GM12891 (cell line): ENCODE measurements around the gene AMER1.

Source experiments
- PAX5 ChIP-seq: IDR thresholded peaks from 2 replicates; pipeline ENCODE4 v1.6.1; 2011; ENCODE audit warnings: low read length, moderate library complexity, mild to moderate bottlenecking; ENCODE audit not compliant: insufficient read depth, severe bottlenecking
- POLR2A ChIP-seq: IDR thresholded peaks from 2 replicates; pipeline ENCODE4 v1.6.1; 2011; ENCODE audit warnings: low read depth, low read length, control low read depth
- POLR2AphosphoS5 ChIP-seq: IDR thresholded peaks from 2 replicates; pipeline ENCODE4 v1.6.1; 2011; ENCODE audit warnings: low read depth, low read length, control low read depth
- POU2F2 ChIP-seq: IDR thresholded peaks from 2 replicates; pipeline ENCODE4 v1.6.1; 2011; ENCODE audit warnings: low read depth, mild to moderate bottlenecking, control low read depth, low read length, moderate library complexity
- SPI1 ChIP-seq: IDR thresholded peaks from 2 replicates; pipeline ENCODE4 v1.6.1; 2011; ENCODE audit warnings: low read depth, low read length, control low read depth
- TAF1 ChIP-seq: IDR thresholded peaks from 2 replicates; pipeline ENCODE4 v1.6.1; 2011; ENCODE audit warnings: low read depth, low read length, control low read depth

GRCh38 chrX:64205735-64206501, 410 bp upstream of the AMER1 start:
- TF ChIP-seq TAF1 = 0 out of 2 replicates have a peak, but pooled peaks have one; percentile 14
- TF ChIP-seq POLR2AphosphoS5 = peak; percentile 61; the same call in 1 of the 2 replicates
- 0 out of 2 replicates have a peak, but pooled peaks have one; percentile 27 for TF ChIP-seq POLR2A
- no peak for TF ChIP-seq SPI1
- TF ChIP-seq POU2F2 = peak; percentile 96
- TF ChIP-seq PAX5 = no peak
